Stomach (tissue), 9 donors: ENCODE results near the gene DDX54. TPM values are rescaled to one million over a fixed set of nuclear protein-coding genes. Genes with fewer than 3 reads are reported as not detected.

Source experiments
- DNase-seq, 2 donors: peaks; one replicate each; pipeline versions ENCODE4 v3.0.0 to v3.0.0-alpha.2; 2013 to 2019
- H3K27ac ChIP-seq, 5 donors: fragments of 200-600 bp in 4 of 5; sonication (generic) in 4 of 5; one replicate each; pipeline ENCODE4 v1.5.1; 2013 to 2019; ENCODE audit warnings: mild to moderate bottlenecking in 1 of 5, moderate library complexity in 1 of 5
- H3K27me3 ChIP-seq, 3 donors: fragments of 200-600 bp; sonication (generic); one replicate each; pipeline ENCODE4 v1.5.1; 2017 to 2019; ENCODE audit warnings: mixed run types in 1 of 3
- H3K36me3 ChIP-seq, 4 donors: fragments of 200-600 bp; sonication (generic); 1 replicate in 3 of 4; 2 replicates in 1 of 4; pipeline ENCODE4 v1.5.1; 2016 to 2019
- H3K4me1 ChIP-seq, 4 donors: fragments of 200-600 bp; sonication (generic); one replicate each; pipeline ENCODE4 v1.5.1; 2016 to 2019
- H3K4me3 ChIP-seq, 4 donors: fragments of 200-600 bp; sonication (generic) in 3 of 4; one replicate each; pipeline ENCODE4 v1.5.1; 2016 to 2019; ENCODE audit warnings: mild to moderate bottlenecking in 1 of 4
- H3K9me3 ChIP-seq, 4 donors: fragments of 200-600 bp; sonication (generic); one replicate each; pipeline ENCODE4 v1.5.1; 2016 to 2019
- EP300 ChIP-seq: sonication (generic); formaldehyde crosslinking; IDR thresholded peaks from one replicate; pipeline ENCODE4 v1.6.1; 2017; ENCODE audit warnings: antibody characterized with exemption
- POLR2A ChIP-seq, 4 donors: fragments of 450-650 bp; IDR thresholded peaks; one replicate each; pipeline ENCODE4 v1.6.1; 2016; ENCODE audit warnings: antibody characterized with exemption in 4 of 4, control low read depth in 2 of 4, mild to moderate bottlenecking in 1 of 4, moderate library complexity in 1 of 4
- POLR2AphosphoS5 ChIP-seq, 3 donors: sonication (generic); formaldehyde crosslinking; IDR thresholded peaks; one replicate each; pipeline ENCODE4 v1.6.1; 2016; ENCODE audit warnings: antibody characterized with exemption in 3 of 3
- WGBS, 5 donors: extraction: QIAGEN DNeasy Blood & Tissue Kit in 3 of 5; methylation state at CpG; one replicate each; pipeline versions ENCODE4 v1.1.5 to v1.1.7; 2013 to 2018; 5-methylcytosine and 5-hydroxymethylcytosine counted together
- intact Hi-C: fragments of 100-400 bp; cut with DNase I; formaldehyde crosslinking; loops from one replicate; pipeline ENCODE4 v1.15.1; 2023; ENCODE audit warnings: low total_unique reads
- polyA plus RNA-seq, 3 donors: library from polyadenylated mRNA; stranded (reverse); fragments of 200-250 nt; gene quantifications; one replicate each; pipeline ENCODE4 v1.2.3, GENCODE V29; 2013
- total RNA-seq, 5 donors: library from RNA; depleted of rRNA; stranded (reverse); fragments of >200 nt; gene quantifications; one replicate each; pipeline versions ENCODE4 v1.1.0 to v1.2.3, GENCODE V29; 2014 to 2016
- TF ChIP-seq, protein P1 (sequence below), 7 experiments: fragments of 450-650 bp in 4 of 7; fragments of 200-600 bp in 3 of 7; sonication (generic) in 3 of 7; IDR thresholded peaks; one replicate each; pipeline ENCODE4 v1.5.1; 2016 to 2019; ENCODE audit warnings: antibody characterized with exemption in 7 of 7, control low read depth in 2 of 7, mild to moderate bottlenecking in 1 of 7
- donor health status: healthy with polysubstance abuse.
- donor health status: Bipolar disorder and iron deficiency.
- donor health status: healthy.

The DDX54 gene
- total and polyA plus RNA-seq, 8 donors, result 14.6 to 167 (median 37.9) TPM

DNA sequence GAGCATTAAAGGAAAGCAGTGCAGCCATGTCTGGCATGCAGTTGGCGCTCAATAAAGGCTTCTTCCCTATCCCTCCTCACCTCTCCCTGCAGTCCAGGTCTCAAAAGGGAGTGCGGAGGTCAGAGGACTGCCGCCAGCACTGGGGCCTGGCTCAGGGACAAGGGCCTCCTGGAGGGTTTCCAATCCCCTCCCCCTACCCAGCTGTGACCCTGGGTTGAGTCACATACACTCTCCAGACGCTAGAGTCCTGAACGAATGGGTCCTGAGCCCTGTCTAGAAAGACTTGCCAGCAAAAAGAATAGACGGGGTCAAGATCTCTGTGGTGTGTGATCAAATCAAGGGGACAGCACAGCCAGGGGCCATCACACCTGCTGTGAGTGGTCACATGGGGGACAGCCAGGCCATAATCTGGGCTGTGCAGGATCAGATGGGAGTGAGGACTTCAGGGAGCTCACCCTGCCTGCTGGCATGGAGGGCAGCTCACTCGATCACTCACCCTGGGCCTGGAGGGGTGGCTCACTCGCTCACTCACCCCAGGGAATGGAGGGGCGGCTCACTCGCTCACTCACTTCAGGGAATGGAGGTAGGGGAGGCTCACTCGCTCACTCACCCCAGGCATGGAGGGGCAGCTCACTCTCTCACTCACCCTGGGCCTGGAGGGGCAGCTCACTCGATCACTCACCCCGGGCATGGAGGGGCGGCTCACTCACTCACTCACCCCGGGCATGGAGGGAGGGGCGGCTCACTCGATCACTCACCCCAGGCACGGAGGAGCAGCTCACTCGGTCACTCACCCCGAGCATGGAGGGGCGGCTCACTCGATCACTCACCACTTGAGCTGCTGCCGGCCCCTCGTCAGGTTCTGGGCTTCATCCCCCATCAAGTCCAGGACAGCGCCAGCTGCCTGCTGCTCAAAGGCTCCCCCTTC lies 22.9 kb downstream of the DDX54 start:
- Histone ChIP-seq H3K9me3 (no peaks in the 10 kb centered on the region), H3K36me3 (peaks cover 86 to 100% (median 100%) of the 10 kb centered on the region in 4 donors), H3K27me3 (no peaks in the 10 kb centered on the region), H3K4me3 (no peak overlapping the region), H3K27ac (no peak overlapping the region), H3K4me1 (no peaks in the 10 kb centered on the region)
- peak in 1 of 2 donors; percentile 42 for DNase-seq
- WGBS, 5 donors, result 69 to 87% (median 87%) methylated on average over 6 to 25 of the region's 25 CpGs
- no peak for TF ChIP-seq POLR2AphosphoS5 (IDR thresholded peaks at IDR 0.05)
- no peak for TF ChIP-seq POLR2A (IDR thresholded peaks at IDR 0.05)
- no peak for TF ChIP-seq EP300
- TF ChIP-seq, protein P1, sequence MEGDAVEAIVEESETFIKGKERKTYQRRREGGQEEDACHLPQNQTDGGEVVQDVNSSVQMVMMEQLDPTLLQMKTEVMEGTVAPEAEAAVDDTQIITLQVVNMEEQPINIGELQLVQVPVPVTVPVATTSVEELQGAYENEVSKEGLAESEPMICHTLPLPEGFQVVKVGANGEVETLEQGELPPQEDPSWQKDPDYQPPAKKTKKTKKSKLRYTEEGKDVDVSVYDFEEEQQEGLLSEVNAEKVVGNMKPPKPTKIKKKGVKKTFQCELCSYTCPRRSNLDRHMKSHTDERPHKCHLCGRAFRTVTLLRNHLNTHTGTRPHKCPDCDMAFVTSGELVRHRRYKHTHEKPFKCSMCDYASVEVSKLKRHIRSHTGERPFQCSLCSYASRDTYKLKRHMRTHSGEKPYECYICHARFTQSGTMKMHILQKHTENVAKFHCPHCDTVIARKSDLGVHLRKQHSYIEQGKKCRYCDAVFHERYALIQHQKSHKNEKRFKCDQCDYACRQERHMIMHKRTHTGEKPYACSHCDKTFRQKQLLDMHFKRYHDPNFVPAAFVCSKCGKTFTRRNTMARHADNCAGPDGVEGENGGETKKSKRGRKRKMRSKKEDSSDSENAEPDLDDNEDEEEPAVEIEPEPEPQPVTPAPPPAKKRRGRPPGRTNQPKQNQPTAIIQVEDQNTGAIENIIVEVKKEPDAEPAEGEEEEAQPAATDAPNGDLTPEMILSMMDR (IDR thresholded peaks at IDR 0.05), result no peak
- intact Hi-C loops, result no loop called here

DNA sequence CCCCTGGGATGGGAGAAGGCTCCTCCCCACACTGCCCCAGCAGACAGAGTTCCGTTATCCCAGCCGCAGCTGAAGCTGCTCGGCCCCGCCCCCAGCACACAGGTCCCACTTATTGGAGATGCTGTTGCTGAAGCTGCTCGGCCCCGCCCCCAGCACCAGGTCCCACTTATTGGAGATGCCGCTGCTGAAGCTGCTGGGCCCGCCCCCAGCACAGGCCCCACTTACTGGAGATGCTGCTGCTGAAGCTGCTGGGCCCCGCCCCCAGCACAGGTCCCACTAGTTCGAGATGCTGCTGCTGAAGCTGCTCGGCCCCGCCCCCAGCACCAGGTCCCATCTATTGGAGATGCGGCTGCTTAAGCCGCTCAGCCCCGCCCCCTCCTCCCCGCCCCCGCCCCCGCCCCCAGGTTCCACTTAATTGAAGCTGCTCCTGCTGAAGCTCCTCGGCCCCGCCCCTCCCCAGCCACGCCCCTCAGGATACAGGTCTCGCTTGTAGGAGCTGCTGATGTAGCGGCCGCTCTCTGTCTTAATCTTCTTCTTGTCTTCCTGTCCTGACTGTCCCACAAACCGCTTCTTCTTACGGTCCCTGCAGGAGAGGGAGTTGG lies 23.8 kb downstream of the DDX54 start:
- TF ChIP-seq, protein P1 (IDR thresholded peaks at IDR 0.05), result no peak
- no peak for TF ChIP-seq EP300
- no peak for TF ChIP-seq POLR2A (IDR thresholded peaks at IDR 0.05)
- no peak for TF ChIP-seq POLR2AphosphoS5 (IDR thresholded peaks at IDR 0.05)
- no peaks in the 10 kb centered on the region for H3K27me3 ChIP-seq
- WGBS, 5 donors, result 75 to 83% (median 78%) methylated on average over 15 to 26 of the region's 26 CpGs
- peaks cover 81 to 97% (median 94%) of the 10 kb centered on the region in 4 donors for H3K36me3 ChIP-seq
- intact Hi-C loops, result no loop called here
- no peak overlapping the region for H3K27ac ChIP-seq
- peak in 1 of 2 donors; percentile 65 for DNase-seq
- no peaks in the 10 kb centered on the region for H3K4me1 ChIP-seq
- H3K9me3 ChIP-seq, result no peaks in the 10 kb centered on the region
- H3K4me3 ChIP-seq, result no peak overlapping the region

DNA sequence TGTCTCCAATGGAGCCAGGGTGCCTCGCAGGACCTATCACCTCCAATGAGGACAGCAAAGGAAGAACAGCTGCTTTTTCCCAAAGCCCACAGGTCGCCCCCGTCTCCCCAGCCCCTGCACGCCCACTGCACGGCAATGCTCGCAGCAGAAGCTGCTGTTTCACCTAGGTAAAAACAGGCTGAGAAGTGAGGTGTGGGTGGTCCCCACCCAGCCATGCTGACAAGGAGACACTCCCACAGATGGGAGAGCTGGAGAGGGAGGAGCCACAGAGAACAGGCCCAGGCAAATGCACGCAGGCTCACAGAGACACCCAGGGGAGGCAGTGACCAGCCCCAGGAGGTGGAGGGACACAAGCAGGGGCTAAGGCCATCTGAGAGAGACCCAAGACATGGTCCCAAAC lies 25.3 kb downstream of the DDX54 start:
- no peaks in the 10 kb centered on the region for H3K9me3 ChIP-seq
- peaks cover 65 to 81% (median 79%) of the 10 kb centered on the region in 4 donors for H3K36me3 ChIP-seq
- 91 to 98% (median 93%) methylated on average over 4 to 7 of the region's 7 CpGs for WGBS, 5 donors
- intact Hi-C loops, result no loop called here
- TF ChIP-seq POLR2AphosphoS5 (IDR thresholded peaks at IDR 0.05), result no peak
- TF ChIP-seq, protein P1 (IDR thresholded peaks at IDR 0.05), result no peak
- no peak for TF ChIP-seq POLR2A (IDR thresholded peaks at IDR 0.05)
- no peak for TF ChIP-seq EP300
- no peak overlapping the region for H3K27ac ChIP-seq
- no peak for DNase-seq
- H3K27me3 ChIP-seq, result peaks cover 4 to 15% (median 4%) of the 10 kb centered on the region in 3 donors
- H3K4me3 ChIP-seq, result no peak overlapping the region
- H3K4me1 ChIP-seq, result peaks cover 0 to 5% (median 3%) of the 10 kb centered on the region in 4 donors

DNA sequence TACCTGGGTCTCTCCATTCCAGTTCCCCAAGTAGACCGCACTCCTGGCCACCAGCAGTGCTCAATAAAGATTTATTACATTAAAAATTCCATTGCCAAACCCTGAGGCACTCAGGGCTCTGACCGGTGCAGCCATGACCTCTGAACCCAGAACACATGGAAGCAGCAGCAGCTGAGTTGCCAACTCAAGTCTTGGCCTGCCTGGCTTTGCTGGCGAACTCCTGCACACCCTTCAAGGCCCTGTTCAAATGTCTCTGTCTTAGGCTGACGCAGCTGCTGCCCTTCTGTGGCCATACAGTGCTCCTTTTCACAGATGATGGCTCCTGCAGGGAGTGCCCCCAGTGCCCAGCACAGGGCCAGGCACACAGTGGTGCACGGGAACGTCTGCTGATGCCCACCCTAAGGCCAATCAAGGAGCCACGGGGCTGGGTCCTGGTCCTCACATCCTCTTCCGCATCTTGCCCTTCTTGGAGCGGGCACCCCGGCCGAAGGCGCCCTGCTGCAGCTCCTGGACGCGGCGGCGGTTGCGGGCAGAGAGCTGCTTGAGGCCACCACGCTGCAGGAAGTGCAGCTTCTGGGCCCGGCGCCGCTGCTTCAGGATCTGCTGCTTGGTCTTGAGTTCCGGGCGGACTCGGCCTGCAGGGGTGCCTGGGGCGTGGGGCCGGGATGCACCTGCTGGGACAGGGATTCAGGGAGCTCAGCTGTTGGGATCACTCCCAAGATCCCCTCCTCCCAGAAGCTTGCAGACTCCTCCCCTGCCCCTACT lies 26.7 kb downstream of the DDX54 start:
- no peak overlapping the region for H3K4me3 ChIP-seq
- 95 to 97% (median 96%) methylated on average over 15 to 26 of the region's 26 CpGs for WGBS, 5 donors

More for the DNA sequence above, 26.7 kb downstream of the DDX54 start:
- intact Hi-C loops, result no loop called here
- Histone ChIP-seq H3K4me1 (peaks cover 8 to 18% (median 14%) of the 10 kb centered on the region in 4 donors), H3K36me3 (peaks cover 52 to 68% (median 65%) of the 10 kb centered on the region in 4 donors), H3K27ac (no peak overlapping the region), H3K27me3 (peaks cover 4 to 28% (median 16%) of the 10 kb centered on the region in 3 donors), H3K9me3 (no peaks in the 10 kb centered on the region)
- DNase-seq, result no peak
- TF ChIP-seq, protein P1 (IDR thresholded peaks at IDR 0.05), result no peak
- TF ChIP-seq EP300 (no peak), POLR2AphosphoS5 (IDR thresholded peaks at IDR 0.05) (no peak), POLR2A (IDR thresholded peaks at IDR 0.05) (no peak)
